Measurements from ENCODE around the gene GATB. TPM values are rescaled to one million over a fixed set of nuclear protein-coding genes. Genes with fewer than 3 reads are reported as not detected.

The GATB gene, protein sequence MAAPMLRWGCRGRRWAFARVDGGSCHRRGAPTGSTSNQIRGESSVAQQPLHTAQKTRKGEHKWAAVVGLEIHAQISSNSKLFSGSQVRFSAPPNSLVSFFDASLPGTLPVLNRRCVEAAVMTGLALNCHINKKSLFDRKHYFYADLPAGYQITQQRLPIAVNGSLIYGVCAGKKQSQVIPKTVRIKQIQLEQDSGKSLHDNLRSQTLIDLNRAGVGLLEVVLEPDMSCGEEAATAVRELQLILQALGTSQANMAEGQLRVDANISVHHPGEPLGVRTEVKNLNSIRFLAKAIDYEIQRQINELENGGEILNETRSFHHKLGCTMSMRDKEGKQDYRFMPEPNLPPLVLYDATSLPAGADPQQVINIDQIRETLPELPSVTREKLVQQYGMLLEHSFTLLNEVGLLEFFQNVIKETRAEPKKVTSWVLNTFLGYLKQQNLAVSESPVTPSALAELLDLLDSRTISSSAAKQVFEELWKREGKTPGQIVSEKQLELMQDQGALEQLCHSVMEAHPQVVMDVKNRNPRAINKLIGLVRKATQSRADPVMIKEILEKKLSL
- 20.3 TPM for total RNA-seq

DNA sequence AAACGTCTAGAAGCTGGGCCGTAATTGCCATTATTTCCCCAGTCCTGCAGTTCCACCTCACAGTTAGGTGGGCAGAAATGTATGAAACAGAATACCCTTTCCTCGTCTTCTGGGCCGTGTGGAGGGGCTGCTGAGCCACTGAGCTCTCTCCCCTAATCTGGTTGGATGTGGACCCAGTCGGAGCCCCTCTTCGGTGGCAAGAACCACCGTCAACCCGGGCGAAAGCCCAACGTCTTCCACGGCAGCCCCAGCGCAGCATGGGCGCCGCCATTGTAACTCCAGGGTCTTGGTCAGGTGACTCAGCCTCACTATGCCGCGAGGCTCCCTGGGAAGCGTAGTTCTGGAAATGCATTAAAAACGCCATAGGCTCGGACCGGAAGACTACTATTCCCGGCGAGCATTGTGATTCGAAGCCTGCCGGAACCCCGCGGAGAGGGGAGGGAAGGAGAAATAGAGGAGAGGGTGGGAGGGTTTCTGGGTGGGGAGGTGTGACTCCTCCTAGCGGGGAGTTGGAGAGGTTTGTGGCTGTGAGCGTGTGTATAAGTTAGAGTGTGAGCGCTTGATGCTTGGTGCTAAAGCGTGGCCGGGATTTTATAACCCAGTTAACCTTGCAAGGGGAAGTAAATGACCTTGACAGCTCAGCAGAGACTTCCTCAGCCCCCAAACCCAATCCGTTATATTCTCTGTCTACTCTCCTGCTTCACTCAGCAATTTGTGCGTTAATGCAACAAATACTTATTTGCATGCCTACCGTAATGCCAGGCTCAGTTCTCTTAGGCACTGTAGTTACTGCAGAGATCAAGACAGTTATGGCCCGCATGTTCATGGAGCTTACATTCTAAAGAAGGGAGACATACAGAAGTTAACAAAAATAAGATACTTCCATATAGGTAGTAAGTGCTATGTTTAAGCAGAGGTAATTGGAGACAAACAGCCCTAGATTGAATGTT, at the start of gene GATB:
GATB (minus strand) TSS at position 296 of the 950 bp plus-strand sequence; CDS start at position 271, 25 bp downstream.

